ENCODE data around the gene XIAP. TPM values are rescaled to one million over a fixed set of nuclear protein-coding genes. Genes with fewer than 3 reads are reported as not detected.
"Not testable (repeated sequence)": the region's sequence is repeated elsewhere in the genome, so short reads cannot be mapped to it uniquely, and the experiment has no call there.

The XIAP gene
- total RNA-seq, 1 experiment from 2014 or later: 29.2 TPM

GRCh38 chrX:123835661-123836371 lies 24.0 kb upstream of the XIAP start:
- H3K27me3 ChIP-seq (ENCODE audit: low read length): no peaks in the 10 kb centered on the region
- H3F3A ChIP-seq (ENCODE audit: low read length, unreplicated experiment): no peaks in the 10 kb centered on the region
- CTCF ChIA-PET: interaction anchor here (0.9 to 1.2 kb wide), 3 partner anchors 55 to 141 kb away, joined by 4 to 8 read pairs (median 6); no protein-coding TSS in a partner anchor
- no peaks in the 10 kb centered on the region for H4K20me1 ChIP-seq (ENCODE audit: low read length)
- H3K27ac ChIP-seq (ENCODE audit: low read length): peak overlapping the region; percentile 70
- ATAC-seq (peak; percentile 81), DNase-seq (peak; percentile 84)
- no TSS peak for BruUV-seq (replicated peaks)
- H3K4me1 ChIP-seq (ENCODE audit: insufficient read depth, low read length): peaks cover 14% of the 10 kb centered on the region
- H3K9ac ChIP-seq (ENCODE audit: low read length): no peak overlapping the region
- intact Hi-C loops (cut with micrococcal nuclease): loop anchor here (10.0 kb wide), 1 partner anchor 61 kb away; no protein-coding TSS in a partner anchor
- no peaks in the 10 kb centered on the region for H3K9me2 ChIP-seq (replicated peaks; ENCODE audit: low read length)
- H3K9me3 ChIP-seq (ENCODE audit: low read length): no peaks in the 10 kb centered on the region
- H3K4me3 ChIP-seq (ENCODE audit: low read length): no peak overlapping the region
- peak overlapping the region; percentile 54; the same call in 1 of the 2 replicates for H3K4me2 ChIP-seq (ENCODE audit: low read length)
- POLR2A ChIA-PET (ENCODE audit: unreplicated experiment): no interaction called here
- no peaks in the 10 kb centered on the region for H3K36me3 ChIP-seq (ENCODE audit: low read depth, low read length)
- no peak overlapping the region for H2AFZ ChIP-seq (ENCODE audit: low read length)
- H3K79me2 ChIP-seq (ENCODE audit: low read length): no peaks in the 10 kb centered on the region
- TF ChIP-seq EZH2phosphoT487 (IDR thresholded peaks at IDR 0.05; ENCODE audit: borderline replicate concordance, low read length): no peak
- no peak; the same call in 1 of the 2 replicates for TF ChIP-seq CTCF (conservative IDR thresholded peaks at IDR 0.05; ENCODE audit: low read depth, low read length)
- no peak for TF ChIP-seq EZH2 (IDR thresholded peaks at IDR 0.05; ENCODE audit: low read length, unreplicated experiment)

- CTCF ChIA-PET; H3K4me3 ChIP-seq (ENCODE audit: low read length); H2AFZ ChIP-seq (ENCODE audit: low read length); POLR2A ChIA-PET (ENCODE audit: unreplicated experiment); H3K4me2 ChIP-seq (ENCODE audit: low read length); ATAC-seq; H3K27ac ChIP-seq (ENCODE audit: low read length); H3K79me2 ChIP-seq (ENCODE audit: low read length); H3K9me2 ChIP-seq (replicated peaks; ENCODE audit: low read length); BruUV-seq (replicated peaks); H4K20me1 ChIP-seq (ENCODE audit: low read length); H3F3A ChIP-seq (ENCODE audit: low read length, unreplicated experiment); H3K9me3 ChIP-seq (ENCODE audit: low read length); H3K27me3 ChIP-seq (ENCODE audit: low read length); H3K9ac ChIP-seq (ENCODE audit: low read length); H3K36me3 ChIP-seq (ENCODE audit: low read depth, low read length); intact Hi-C loops (cut with micrococcal nuclease); DNase-seq: not testable (repeated sequence)
- H3K4me1 ChIP-seq (ENCODE audit: insufficient read depth, low read length): peaks cover 11% of the 10 kb centered on the region
Measured at GRCh38 chrX:123845129-123845528, 14.7 kb upstream of the XIAP start.

GRCh38 chrX:123846577-123847038 lies 13.2 kb upstream of the XIAP start:
- peak; percentile 98 for ATAC-seq
- DNase-seq: peak; percentile 80
- Histone ChIP-seq H3K27me3 (ENCODE audit: low read length) (no peaks in the 10 kb centered on the region), H3K4me1 (ENCODE audit: insufficient read depth, low read length) (peaks cover 11% of the 10 kb centered on the region), H3K4me2 (ENCODE audit: low read length) (peak overlapping the region; percentile 53), H3K9me3 (ENCODE audit: low read length) (no peaks in the 10 kb centered on the region), H2AFZ (ENCODE audit: low read length) (no peak overlapping the region), H3K9me2 (replicated peaks; ENCODE audit: low read length) (no peaks in the 10 kb centered on the region), H3K79me2 (ENCODE audit: low read length) (no peaks in the 10 kb centered on the region), H3K9ac (ENCODE audit: low read length) (no peak overlapping the region), H4K20me1 (ENCODE audit: low read length) (no peaks in the 10 kb centered on the region), H3K4me3 (ENCODE audit: low read length) (no peak overlapping the region), H3F3A (ENCODE audit: low read length, unreplicated experiment) (no peaks in the 10 kb centered on the region), H3K36me3 (ENCODE audit: low read depth, low read length) (no peaks in the 10 kb centered on the region), H3K27ac (ENCODE audit: low read length) (peak overlapping the region; percentile 52)
- CTCF ChIA-PET: no interaction called here
- BruUV-seq (replicated peaks): no TSS peak
- TF ChIP-seq CTCF (conservative IDR thresholded peaks at IDR 0.05; ENCODE audit: low read depth, low read length) (no peak), EZH2 (IDR thresholded peaks at IDR 0.05; ENCODE audit: low read length, unreplicated experiment) (no peak), EZH2phosphoT487 (IDR thresholded peaks at IDR 0.05; ENCODE audit: borderline replicate concordance, low read length) (no peak)
- POLR2A ChIA-PET (ENCODE audit: unreplicated experiment): no interaction called here
- intact Hi-C loops (cut with micrococcal nuclease): no loop called here

All from PC-3 (cell line).